ENCODE results near the gene TSC2. TPM values are rescaled to one million over a fixed set of nuclear protein-coding genes. Genes with fewer than 3 reads are reported as not detected.

TSC2 gene
- total RNA-seq, 1 donor from 2014 or later, result 67.9 TPM

DNA sequence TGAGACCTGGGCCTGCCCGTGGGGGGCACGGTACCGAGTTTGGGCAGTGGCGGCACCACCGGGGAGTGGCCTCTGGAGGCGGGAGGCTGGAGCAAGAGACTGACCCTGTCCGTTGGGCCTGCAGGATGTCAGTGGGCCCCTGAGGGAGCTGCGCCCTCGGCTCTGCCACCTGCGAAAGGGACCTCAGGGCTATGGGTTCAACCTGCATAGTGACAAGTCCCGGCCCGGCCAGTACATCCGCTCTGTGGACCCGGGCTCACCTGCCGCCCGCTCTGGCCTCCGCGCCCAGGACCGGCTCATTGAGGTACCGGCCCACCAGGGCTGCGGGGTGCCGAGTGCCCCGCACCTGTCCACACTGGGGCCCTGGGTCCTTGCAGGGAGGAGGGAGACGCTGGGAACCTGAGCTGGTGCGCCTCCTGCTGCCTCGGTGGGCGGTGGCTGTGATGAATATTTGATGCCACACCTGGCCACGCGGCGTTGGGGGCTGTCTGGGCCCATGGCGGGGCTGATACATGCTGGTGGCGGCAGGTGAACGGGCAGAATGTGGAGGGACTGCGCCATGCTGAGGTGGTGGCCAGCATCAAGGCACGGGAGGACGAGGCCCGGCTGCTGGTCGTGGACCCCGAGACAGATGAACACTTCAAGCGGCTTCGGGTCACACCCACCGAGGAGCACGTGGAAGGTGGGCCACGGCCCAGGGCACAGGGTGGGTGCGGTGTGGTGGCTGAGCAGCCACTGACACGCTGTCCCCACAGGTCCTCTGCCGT lies 11.4 kb upstream of the TSC2 start:
- DNase-seq (ENCODE audit: low read depth), result no peak
- Histone ChIP-seq H3K36me3 (ENCODE audit: control insufficient read depth, insufficient read depth, low read length) (no peaks in the 10 kb centered on the region), H3K4me3 (ENCODE audit: low read depth, low read length) (no peak overlapping the region), H3K27me3 (ENCODE audit: control insufficient read depth, insufficient read depth, low read length) (no peaks in the 10 kb centered on the region)
- TF ChIP-seq, protein P1, sequence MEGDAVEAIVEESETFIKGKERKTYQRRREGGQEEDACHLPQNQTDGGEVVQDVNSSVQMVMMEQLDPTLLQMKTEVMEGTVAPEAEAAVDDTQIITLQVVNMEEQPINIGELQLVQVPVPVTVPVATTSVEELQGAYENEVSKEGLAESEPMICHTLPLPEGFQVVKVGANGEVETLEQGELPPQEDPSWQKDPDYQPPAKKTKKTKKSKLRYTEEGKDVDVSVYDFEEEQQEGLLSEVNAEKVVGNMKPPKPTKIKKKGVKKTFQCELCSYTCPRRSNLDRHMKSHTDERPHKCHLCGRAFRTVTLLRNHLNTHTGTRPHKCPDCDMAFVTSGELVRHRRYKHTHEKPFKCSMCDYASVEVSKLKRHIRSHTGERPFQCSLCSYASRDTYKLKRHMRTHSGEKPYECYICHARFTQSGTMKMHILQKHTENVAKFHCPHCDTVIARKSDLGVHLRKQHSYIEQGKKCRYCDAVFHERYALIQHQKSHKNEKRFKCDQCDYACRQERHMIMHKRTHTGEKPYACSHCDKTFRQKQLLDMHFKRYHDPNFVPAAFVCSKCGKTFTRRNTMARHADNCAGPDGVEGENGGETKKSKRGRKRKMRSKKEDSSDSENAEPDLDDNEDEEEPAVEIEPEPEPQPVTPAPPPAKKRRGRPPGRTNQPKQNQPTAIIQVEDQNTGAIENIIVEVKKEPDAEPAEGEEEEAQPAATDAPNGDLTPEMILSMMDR (IDR thresholded peaks at IDR 0.05; ENCODE audit: insufficient read depth, low read length, poor library complexity, severe bottlenecking), result no peak

DNA sequence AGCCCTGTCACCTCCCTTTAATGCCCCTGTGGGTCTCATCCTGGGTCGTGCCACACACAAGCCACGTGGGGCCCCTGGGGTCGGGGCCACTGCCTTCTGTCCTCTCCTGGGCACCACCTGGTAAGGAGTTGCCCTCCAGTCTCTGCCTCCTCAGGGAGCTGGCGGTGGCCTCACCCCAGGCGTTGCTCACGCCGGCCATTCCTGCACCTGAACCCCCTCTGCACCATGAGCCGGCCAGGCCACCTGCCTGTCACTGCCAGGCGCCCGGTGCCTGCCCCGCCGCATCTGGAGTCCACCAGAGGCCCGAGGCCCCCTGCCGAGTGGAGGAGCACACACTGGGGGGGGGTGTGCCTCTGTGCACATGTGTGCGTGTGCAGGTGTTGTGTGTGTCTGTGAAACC lies 10.7 kb upstream of the TSC2 start:
- Histone ChIP-seq H3K4me3 (ENCODE audit: low read depth, low read length) (no peak overlapping the region), H3K36me3 (ENCODE audit: control insufficient read depth, insufficient read depth, low read length) (no peaks in the 10 kb centered on the region), H3K27me3 (ENCODE audit: control insufficient read depth, insufficient read depth, low read length) (no peaks in the 10 kb centered on the region)
- TF ChIP-seq, protein P1 (IDR thresholded peaks at IDR 0.05; ENCODE audit: insufficient read depth, low read length, poor library complexity, severe bottlenecking), result no peak
- no peak for DNase-seq (ENCODE audit: low read depth)

DNA sequence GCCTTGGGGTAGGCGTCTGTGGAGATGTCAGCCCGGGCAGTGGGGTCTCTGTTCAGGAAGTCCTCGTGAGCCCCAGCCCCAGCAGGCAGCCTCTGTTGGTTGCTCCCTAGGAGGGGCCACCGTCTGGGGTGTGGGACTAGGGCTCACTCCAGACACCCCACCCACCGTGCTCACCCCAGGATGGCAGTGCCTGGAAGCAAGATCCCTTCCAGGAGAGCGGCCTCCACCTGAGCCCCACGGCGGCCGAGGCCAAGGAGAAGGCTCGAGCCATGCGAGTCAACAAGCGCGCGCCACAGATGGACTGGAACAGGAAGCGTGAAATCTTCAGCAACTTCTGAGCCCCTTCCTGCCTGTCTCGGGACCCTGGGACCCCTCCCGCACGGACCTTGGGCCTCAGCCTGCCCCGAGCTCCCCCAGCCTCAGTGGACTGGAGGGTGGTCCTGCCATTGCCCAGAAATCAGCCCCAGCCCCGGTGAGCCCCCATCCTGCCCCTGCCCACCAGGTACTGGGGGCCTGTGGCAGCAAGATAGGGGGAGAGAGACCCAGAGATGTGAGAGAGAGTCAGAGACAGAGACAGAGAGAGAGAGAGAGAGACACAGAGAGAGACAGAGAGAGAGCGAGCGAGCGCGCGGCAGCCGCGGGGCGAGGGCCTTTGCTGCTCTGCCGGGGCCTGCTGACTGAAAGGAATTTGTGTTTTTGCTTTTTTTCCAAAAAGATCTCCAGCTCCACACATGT lies 10.0 kb upstream of the TSC2 start:
- Histone ChIP-seq H3K4me3 (ENCODE audit: low read depth, low read length) (no peak overlapping the region), H3K36me3 (ENCODE audit: control insufficient read depth, insufficient read depth, low read length) (no peaks in the 10 kb centered on the region), H3K27me3 (ENCODE audit: control insufficient read depth, insufficient read depth, low read length) (no peaks in the 10 kb centered on the region)
- no peak for DNase-seq (ENCODE audit: low read depth)
- TF ChIP-seq, protein P1 (IDR thresholded peaks at IDR 0.05; ENCODE audit: insufficient read depth, low read length, poor library complexity, severe bottlenecking), result no peak

DNA sequence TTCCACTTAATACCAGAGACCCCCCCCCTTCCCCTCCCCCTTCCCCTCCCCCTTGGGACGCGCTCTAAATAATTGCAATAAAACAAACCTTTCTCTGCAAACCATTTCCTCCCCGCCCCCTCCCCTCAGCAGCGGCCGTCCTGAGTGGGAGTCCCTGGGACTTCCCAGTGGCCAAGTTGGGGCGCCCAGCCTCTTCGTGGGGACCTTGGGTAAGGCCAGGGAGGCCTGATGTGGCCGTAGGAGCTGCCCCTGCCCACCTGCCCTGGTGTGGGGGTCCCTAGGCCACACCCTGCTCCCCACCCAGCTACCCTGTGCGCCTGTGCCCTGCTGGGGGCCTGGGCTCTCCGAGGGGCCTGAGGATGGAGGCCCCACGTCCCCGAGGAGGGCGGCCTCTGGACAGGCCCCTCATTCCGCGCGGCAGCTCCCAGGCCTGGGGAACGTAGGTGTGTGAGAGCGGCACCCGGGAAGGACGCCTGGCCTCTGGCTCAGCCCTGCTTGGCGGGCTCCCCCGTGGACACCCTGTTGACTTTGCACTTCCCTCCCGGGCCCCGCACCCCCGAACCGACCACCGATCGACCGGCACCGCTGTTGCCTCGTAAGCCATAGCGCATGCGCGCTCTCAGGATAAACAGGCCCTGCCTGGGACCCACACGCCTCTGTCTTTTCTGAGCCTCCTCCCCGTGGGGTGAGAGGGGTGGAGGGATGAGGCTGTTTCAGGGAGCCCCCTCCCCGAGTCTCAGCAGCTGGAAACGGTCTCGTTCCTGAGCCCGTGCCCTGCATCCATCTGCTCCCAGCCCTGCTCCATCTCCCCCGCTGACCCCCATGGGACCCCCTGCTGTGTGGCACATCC lies 9.2 kb upstream of the TSC2 start:
- no peak for DNase-seq (ENCODE audit: low read depth)
- no peak overlapping the region for H3K4me3 ChIP-seq (ENCODE audit: low read depth, low read length)
- TF ChIP-seq, protein P1 (IDR thresholded peaks at IDR 0.05; ENCODE audit: insufficient read depth, low read length, poor library complexity, severe bottlenecking), result no peak
- H3K36me3 ChIP-seq (ENCODE audit: control insufficient read depth, insufficient read depth, low read length), result no peaks in the 10 kb centered on the region
- H3K27me3 ChIP-seq (ENCODE audit: control insufficient read depth, insufficient read depth, low read length), result no peaks in the 10 kb centered on the region

DNA sequence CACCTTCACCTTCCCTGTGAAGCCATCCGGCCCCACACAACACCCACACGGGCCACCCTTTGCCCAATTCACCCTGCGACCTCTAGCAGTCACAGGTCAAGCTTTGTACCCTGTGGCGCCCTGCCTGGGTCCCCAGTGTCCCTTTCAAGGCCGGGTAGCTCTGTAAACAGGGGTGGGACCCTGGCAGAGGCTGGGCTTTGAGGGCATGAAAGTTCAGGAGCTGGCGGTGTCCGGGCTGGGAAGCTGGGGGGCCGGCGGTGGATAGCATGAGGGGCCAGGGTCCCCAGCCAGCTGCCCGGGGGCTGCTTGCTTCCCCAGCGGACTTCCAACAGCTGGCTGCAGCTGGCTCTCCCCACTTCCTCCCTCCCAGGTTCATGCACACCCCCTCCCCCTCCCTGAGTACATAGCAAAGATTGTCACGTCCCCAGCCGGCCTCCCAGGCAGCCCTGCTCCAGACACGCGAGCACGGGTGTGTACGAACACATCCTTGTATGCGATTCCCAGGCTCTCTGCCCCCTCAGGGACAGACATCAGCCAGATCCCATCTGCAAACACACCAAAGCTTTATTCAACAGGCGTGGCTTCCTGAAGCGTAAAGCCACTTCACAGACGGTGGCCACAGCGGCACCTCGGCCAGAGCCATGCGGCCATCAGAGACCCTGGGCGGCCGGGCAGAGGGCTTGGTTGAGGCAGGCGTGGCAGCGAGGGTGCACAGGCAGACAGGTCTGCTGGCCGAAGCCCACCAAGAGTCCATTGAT lies 8.3 kb upstream of the TSC2 start:
- no peak for DNase-seq (ENCODE audit: low read depth)
- no peaks in the 10 kb centered on the region for H3K36me3 ChIP-seq (ENCODE audit: control insufficient read depth, insufficient read depth, low read length)
- H3K4me3 ChIP-seq (ENCODE audit: low read depth, low read length), result no peak overlapping the region
- H3K27me3 ChIP-seq (ENCODE audit: control insufficient read depth, insufficient read depth, low read length), result no peaks in the 10 kb centered on the region
- TF ChIP-seq, protein P1 (IDR thresholded peaks at IDR 0.05; ENCODE audit: insufficient read depth, low read length, poor library complexity, severe bottlenecking), result no peak

All from kidney epithelial cell (primary cell).